Measurements from ENCODE around the gene LRRK2. TPM values are rescaled to one million over a fixed set of nuclear protein-coding genes. Genes with fewer than 3 reads are reported as not detected.

LRRK2 gene
- polyA plus RNA-seq, 2 of the 4 experiments (the other 2 are of a cell fraction), result 5.3 to 20.4 TPM

GRCh38 chr12:40335991-40336390 lies 111.2 kb downstream of the LRRK2 start:
- POLR2A ChIA-PET, result no interaction called here
- TF ChIP-seq ZSCAN20 (CRISPR knock-in tag; IDR thresholded peaks at IDR 0.05), result no peak
- TF ChIP-seq TFCP2L1 (CRISPR knock-in tag; IDR thresholded peaks at IDR 0.05), result no peak
- TF ChIP-seq, protein P1, sequence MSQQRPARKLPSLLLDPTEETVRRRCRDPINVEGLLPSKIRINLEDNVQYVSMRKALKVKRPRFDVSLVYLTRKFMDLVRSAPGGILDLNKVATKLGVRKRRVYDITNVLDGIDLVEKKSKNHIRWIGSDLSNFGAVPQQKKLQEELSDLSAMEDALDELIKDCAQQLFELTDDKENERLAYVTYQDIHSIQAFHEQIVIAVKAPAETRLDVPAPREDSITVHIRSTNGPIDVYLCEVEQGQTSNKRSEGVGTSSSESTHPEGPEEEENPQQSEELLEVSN (IDR thresholded peaks at IDR 0.05; ENCODE audit: borderline replicate concordance, low read depth), result no peak
- TF ChIP-seq CBX2 (IDR thresholded peaks at IDR 0.05; ENCODE audit: borderline replicate concordance, low read depth), result no peak
- no peak for TF ChIP-seq HOXB13 (CRISPR knock-in tag; IDR thresholded peaks at IDR 0.05; ENCODE audit: low read depth)
- no peak for TF ChIP-seq EHF (CRISPR knock-in tag; IDR thresholded peaks at IDR 0.05)
- TF ChIP-seq, protein P2, sequence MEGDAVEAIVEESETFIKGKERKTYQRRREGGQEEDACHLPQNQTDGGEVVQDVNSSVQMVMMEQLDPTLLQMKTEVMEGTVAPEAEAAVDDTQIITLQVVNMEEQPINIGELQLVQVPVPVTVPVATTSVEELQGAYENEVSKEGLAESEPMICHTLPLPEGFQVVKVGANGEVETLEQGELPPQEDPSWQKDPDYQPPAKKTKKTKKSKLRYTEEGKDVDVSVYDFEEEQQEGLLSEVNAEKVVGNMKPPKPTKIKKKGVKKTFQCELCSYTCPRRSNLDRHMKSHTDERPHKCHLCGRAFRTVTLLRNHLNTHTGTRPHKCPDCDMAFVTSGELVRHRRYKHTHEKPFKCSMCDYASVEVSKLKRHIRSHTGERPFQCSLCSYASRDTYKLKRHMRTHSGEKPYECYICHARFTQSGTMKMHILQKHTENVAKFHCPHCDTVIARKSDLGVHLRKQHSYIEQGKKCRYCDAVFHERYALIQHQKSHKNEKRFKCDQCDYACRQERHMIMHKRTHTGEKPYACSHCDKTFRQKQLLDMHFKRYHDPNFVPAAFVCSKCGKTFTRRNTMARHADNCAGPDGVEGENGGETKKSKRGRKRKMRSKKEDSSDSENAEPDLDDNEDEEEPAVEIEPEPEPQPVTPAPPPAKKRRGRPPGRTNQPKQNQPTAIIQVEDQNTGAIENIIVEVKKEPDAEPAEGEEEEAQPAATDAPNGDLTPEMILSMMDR (IDR thresholded peaks at IDR 0.05), result no peak
- no peak for TF ChIP-seq RARB (CRISPR knock-in tag; IDR thresholded peaks at IDR 0.05)
- TF ChIP-seq MYC (IDR thresholded peaks at IDR 0.05; ENCODE audit: borderline replicate concordance, low read length), result no peak
- TF ChIP-seq ZC3H11A (IDR thresholded peaks at IDR 0.05), result no peak
- no peak for TF ChIP-seq PBX3 (IDR thresholded peaks at IDR 0.05)
- TF ChIP-seq FOSB (CRISPR knock-in tag; IDR thresholded peaks at IDR 0.05), result no peak
- no peak for TF ChIP-seq HOXA7 (CRISPR knock-in tag; IDR thresholded peaks at IDR 0.05)
- Histone ChIP-seq H3K27ac (no peak overlapping the region), H3K4me3 (no peak overlapping the region), H3K4me2 (no peak overlapping the region), H3K4me1 (no peaks in the 10 kb centered on the region), H3K9me3 (peaks cover 10% of the 10 kb centered on the region; the same call in 2 of the 3 replicates)
- CTCF ChIA-PET, result interaction anchor here (0.6 to 1.5 kb wide), 3 partner anchors 8 to 165 kb away, joined by 3 to 4 read pairs (median 4); no protein-coding TSS in a partner anchor
- no peak for FAIRE-seq
- WGBS (ENCODE audit: missing lambda C conversion rate), result 94% methylated on average over 2 of the region's 2 CpGs
- ATAC-seq, result 0 out of 6 replicates have a peak, but pooled peaks of 1 of the 2 experiments have one; percentile 13
- DNase-seq (ENCODE audit: low read depth in 1 of 2, low spot score in 1 of 2), result no peak

- no peaks in the 10 kb centered on the region for H3K4me1 ChIP-seq
- peaks cover 3% of the 10 kb centered on the region; the same call in 2 of the 3 replicates for H3K9me3 ChIP-seq
- no peak overlapping the region for H3K4me2 ChIP-seq
- peak; percentile 47 to 50; a peak in 4 of 5 replicates for TF ChIP-seq RAD21 (conservative IDR thresholded peaks at IDR 0.05 in 1 of 2, IDR thresholded peaks at IDR 0.05 in 1 of 2)
- no peak for TF ChIP-seq GATA3 (IDR thresholded peaks at IDR 0.05; ENCODE audit: borderline replicate concordance)
- peak; percentile 93 for TF ChIP-seq MAFK (IDR thresholded peaks at IDR 0.05; ENCODE audit: partially characterized antibody)
- TF ChIP-seq SMC3 (IDR thresholded peaks at IDR 0.05), result peak; percentile 50
- no peak for TF ChIP-seq MYC (IDR thresholded peaks at IDR 0.05; ENCODE audit: borderline replicate concordance, low read length)
- TF ChIP-seq, protein P2 (IDR thresholded peaks at IDR 0.05), result peak; percentile 48
- ChIA-PET CTCF (interaction anchor here (0.6 to 1.6 kb wide), 5 partner anchors 9 to 425 kb away, joined by 3 to 4 read pairs (median 4); no protein-coding TSS in a partner anchor), POLR2A (no interaction called here)
- H3K4me3 ChIP-seq, result no peak overlapping the region
- peak; percentile 81 to 87; a peak in 5 of 6 replicates for ATAC-seq
- DNase-seq (ENCODE audit: low read depth in 1 of 2, low spot score in 1 of 2), result peak; percentile 27 to 57
- no peak overlapping the region for H3K27ac ChIP-seq
- 58% methylated on average over 1 of the region's 1 CpG for WGBS (ENCODE audit: missing lambda C conversion rate)
- FAIRE-seq, result peak; percentile 70
These were observed 111.9 kb downstream of the LRRK2 start for GRCh38 chr12:40336573-40337199.

Measured in A549 (cell line).